SH-SY5Y (cell line): ENCODE results near the gene GPR152.

Experiments
- GATA2 ChIP-seq: IDR thresholded peaks from 2 replicates; pipeline ENCODE4 v1.6.1; 2011; ENCODE audit warnings: mild to moderate bottlenecking, low read depth, low read length
- GATA3 ChIP-seq: IDR thresholded peaks from 2 replicates; pipeline ENCODE4 v1.6.1; 2011; ENCODE audit warnings: low read depth, mild to moderate bottlenecking, low read length, moderate library complexity

- TF ChIP-seq GATA3 (no peak), GATA2 (no peak)
Measured at GRCh38 chr11:67437082-67437808, 15.3 kb downstream of the GPR152 start, which contains the start of gene PTPRCAP.
